Immature natural killer cell (primary cell): ENCODE data around the gene HOXD8. TPM values are rescaled to one million over a fixed set of nuclear protein-coding genes. Genes with fewer than 3 reads are reported as not detected.

Source experiments
- DNase-seq, 3 donors: peaks; one replicate each; pipeline ENCODE4 v3.0.0; 2022; ENCODE audit warnings: mixed read lengths in 1 of 3
- H3K27ac Mint-ChIP-seq, 6 donors: one replicate each; pipeline ENCODE4 v1.8.0; 2020; ENCODE audit warnings: mixed read lengths in 6 of 6, mild to moderate bottlenecking in 5 of 6, inconsistent platforms in 4 of 6, moderate library complexity in 3 of 6
- H3K27me3 Mint-ChIP-seq, 3 donors: one replicate each; pipeline ENCODE4 v1.8.0; 2020 to 2021; ENCODE audit warnings: low read depth in 3 of 3, mild to moderate bottlenecking in 3 of 3, mixed read lengths in 3 of 3, moderate library complexity in 3 of 3, inconsistent platforms in 1 of 3
- H3K36me3 Mint-ChIP-seq, 3 donors: one replicate each; pipeline ENCODE4 v1.8.0; 2020; ENCODE audit warnings: mixed read lengths in 3 of 3, inconsistent platforms in 2 of 3, mild to moderate bottlenecking in 2 of 3
- H3K4me1 Mint-ChIP-seq, 2 donors: one replicate each; pipeline ENCODE4 v1.8.0; 2020; ENCODE audit warnings: inconsistent platforms in 2 of 2, mild to moderate bottlenecking in 2 of 2, mixed read lengths in 2 of 2, moderate library complexity in 1 of 2
- H3K4me3 Mint-ChIP-seq, 5 donors: one replicate each; pipeline ENCODE4 v1.8.0; 2020; ENCODE audit warnings: mild to moderate bottlenecking in 5 of 5, mixed read lengths in 5 of 5, inconsistent platforms in 3 of 5, moderate library complexity in 3 of 5
- H3K9me3 Mint-ChIP-seq, 6 donors: one replicate each; pipeline ENCODE4 v1.8.0; 2020; ENCODE audit warnings: mild to moderate bottlenecking in 6 of 6, mixed read lengths in 6 of 6, inconsistent platforms in 4 of 6, moderate library complexity in 3 of 6
- polyA plus RNA-seq, 3 donors: library from polyadenylated mRNA; unstranded; fragments of 300-500 nt; fragmentation: Illumina TruSeq; gene quantifications; one replicate each; pipeline ENCODE4 v1.2.3, GENCODE V29; 2021

The HOXD8 gene
- polyA plus RNA-seq, 3 donors from 2014 or later = not detected

DNA sequence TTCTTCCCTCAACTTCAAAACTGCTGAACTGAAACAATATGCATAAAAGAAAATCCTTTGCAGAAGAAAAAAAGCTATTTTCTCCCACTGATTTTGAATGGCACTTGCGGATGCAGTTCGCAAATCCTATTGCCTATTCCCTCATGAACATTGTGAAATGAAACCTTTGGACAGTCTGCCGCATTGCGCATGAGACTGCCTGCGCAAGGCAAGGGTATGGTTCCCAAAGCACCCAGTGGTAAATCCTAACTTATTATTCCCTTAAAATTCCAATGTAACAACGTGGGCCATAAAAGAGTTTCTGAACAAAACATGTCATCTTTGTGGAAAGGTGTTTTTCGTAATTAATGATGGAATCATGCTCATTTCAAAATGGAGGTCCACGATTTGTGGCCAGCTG is 8.4 kb downstream of the HOXD8 start:
- peaks cover 0 to 3% (median 0%) of the 10 kb centered on the region in 3 donors for H3K36me3 Mint-ChIP-seq
- no peak for DNase-seq
- no peak overlapping the region for H3K27ac Mint-ChIP-seq
- H3K27me3 Mint-ChIP-seq = peaks cover 55 to 66% (median 57%) of the 10 kb centered on the region in 3 donors
- peaks cover 5 to 41% (median 11%) of the 10 kb centered on the region in 6 donors for H3K9me3 Mint-ChIP-seq
- H3K4me1 Mint-ChIP-seq = peaks cover 23 to 37% of the 10 kb centered on the region in 2 donors
- H3K4me3 Mint-ChIP-seq = no peak overlapping the region

DNA sequence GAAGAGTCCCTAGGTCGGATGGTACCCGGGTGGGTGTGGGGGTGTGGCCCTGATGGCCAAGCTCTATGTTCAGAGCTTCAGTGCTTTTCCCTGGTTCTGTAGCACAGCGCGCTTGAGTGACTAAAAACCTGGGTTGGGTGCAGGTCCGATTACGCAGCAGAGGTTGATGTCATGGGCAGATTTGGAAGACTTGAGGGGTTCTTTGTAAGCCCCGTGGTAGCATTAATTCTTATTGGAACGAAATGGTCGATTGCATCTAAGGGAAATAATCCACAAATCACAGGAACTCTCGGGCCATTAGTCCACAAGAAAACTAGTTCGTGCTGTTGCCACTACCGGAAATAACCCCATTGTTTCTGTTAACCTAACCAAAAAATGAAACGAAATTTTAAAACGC is 9.0 kb downstream of the HOXD8 start:
- Mint-ChIP-seq H3K27me3 (peaks cover 48 to 61% (median 58%) of the 10 kb centered on the region in 3 donors), H3K36me3 (peaks cover 0 to 3% (median 0%) of the 10 kb centered on the region in 3 donors), H3K4me1 (peaks cover 23 to 36% of the 10 kb centered on the region in 2 donors), H3K4me3 (peak overlapping the region in 3 of 5 donors; percentile 4 to 56 (median 17)), H3K27ac (no peak overlapping the region), H3K9me3 (peaks cover 5 to 40% (median 9%) of the 10 kb centered on the region in 6 donors)
- no peak for DNase-seq

DNA sequence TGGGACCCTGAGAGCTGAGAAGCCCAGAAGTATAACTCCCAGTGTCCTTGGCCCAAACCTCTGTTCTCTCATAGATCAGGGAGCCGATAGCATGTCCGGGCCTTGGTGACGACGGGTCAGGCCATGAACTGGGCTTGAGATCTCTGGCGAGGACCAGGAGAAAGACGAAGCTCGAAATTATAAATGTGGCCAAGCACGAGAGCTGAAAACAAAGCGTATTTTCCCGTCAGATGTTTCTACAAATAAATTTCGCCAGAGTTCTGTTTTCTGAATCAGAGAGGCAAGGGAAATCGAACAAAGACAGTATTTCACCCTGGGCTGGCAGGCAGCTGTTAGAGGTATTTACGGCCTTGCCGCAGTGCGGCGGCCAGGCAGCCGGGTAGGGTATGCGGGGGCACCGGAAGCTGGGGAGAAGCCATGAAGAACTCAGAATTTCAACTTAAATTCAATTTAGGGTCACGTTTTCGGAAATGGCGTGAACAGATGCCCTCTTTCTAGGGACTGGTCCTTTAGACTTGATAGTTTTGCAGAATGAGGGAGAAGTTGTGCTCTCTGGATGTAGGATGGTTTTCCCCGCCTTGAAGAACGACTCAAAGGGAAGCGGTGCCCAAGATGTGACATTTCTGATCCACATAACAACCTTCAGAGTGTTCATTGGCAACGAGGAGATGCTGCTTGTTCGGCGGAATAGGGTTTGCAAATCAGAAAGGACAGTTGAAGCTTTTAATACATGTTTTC is 9.6 kb downstream of the HOXD8 start:
- DNase-seq = no peak
- Mint-ChIP-seq H3K9me3 (peaks cover 4 to 34% (median 8%) of the 10 kb centered on the region in 6 donors), H3K4me1 (peaks cover 23 to 36% of the 10 kb centered on the region in 2 donors), H3K36me3 (peaks cover 0 to 3% (median 0%) of the 10 kb centered on the region in 3 donors), H3K4me3 (peak overlapping the region; percentile 4 to 56 (median 17)), H3K27ac (no peak overlapping the region), H3K27me3 (peaks cover 43 to 57% (median 56%) of the 10 kb centered on the region in 3 donors)

DNA sequence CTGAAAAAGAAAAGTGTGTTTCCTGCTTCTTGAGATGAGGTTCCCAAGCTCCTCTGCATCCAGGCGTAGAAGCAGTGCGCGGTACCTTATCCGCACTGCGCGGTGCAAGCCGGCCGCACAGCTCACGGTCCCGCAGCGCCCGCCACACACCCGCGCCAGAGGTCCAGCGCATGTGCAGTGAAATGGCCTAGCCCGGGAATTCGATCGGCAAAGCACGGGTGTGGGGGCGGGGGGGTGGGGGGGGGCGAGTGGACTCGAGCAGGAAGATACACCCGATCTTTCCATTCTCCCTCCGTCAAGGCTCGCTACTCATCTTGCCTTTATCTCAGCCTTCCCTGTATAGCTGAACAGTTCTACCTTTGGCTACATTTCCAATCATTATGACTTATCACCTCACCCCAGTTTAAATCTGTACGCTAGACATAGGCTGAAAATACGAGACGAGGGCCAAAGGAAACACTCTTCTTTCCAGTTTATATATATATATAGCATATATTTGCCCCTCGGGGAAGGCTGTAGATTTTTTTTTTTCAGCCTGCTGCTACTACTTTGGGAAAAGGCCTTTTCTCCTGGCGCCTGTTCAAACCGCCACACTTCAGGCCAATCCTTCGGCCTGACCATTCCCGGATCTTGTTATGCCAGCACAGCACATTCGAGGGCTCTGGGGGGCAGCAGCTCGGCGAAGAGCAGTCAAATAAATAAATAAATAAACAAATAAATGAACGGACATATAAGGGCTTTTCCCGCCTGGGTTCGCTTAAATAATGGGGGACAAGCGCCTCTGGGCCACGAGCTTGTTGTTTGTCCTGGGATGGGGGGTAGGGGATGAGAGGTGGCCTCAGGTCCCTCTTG is 10.4 kb downstream of the HOXD8 start:
- peaks cover 0 to 3% (median 0%) of the 10 kb centered on the region in 3 donors for H3K36me3 Mint-ChIP-seq
- H3K27ac Mint-ChIP-seq = no peak overlapping the region
- peaks cover 42 to 59% (median 56%) of the 10 kb centered on the region in 3 donors for H3K27me3 Mint-ChIP-seq
- no peak for DNase-seq
- peak overlapping the region in 4 of 5 donors; percentile 13 to 56 (median 22) for H3K4me3 Mint-ChIP-seq
- peaks cover 23 to 36% of the 10 kb centered on the region in 2 donors for H3K4me1 Mint-ChIP-seq
- H3K9me3 Mint-ChIP-seq = peaks cover 4 to 32% (median 8%) of the 10 kb centered on the region in 6 donors

DNA sequence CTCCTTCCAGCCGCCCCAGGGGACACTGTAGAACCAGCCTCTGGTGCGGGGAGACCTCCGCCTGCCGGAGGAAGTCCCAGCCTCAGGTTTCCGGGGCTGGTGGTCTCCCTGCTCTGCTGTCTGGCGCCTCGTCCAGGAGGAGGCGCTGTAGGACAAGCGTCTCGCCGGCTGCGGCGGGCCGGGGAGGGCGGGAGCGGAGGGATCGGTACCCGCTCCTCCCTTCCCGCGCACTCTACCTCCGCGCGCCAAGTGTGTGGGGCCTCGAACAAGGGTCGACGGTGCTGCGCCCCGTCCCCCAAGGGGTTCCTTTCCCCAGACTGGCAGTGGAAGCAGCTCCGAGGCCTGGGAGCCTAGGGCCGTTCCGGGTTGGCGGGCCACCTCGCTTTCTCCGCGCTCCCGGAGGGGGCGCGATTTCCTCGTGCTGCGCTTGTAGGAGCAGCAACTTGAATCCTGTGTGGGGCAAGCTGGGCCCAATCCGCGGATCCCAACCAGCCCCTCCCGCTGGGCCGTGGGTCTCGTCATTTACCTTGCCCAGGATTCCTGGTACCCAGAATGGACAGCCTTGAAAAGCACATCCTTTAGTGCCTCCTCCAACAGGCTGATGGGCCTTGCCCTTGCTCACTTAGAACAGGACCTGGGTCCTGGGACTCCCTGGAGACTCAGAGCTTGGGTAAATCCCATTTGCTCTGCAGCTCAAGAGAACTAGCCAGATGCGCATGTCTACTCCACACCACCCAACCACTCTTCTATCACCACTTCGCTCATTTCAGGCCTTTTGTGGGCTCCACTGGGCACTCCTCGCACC is 11.2 kb downstream of the HOXD8 start:
- Mint-ChIP-seq H3K4me3 (peak overlapping the region in 4 of 5 donors; percentile 10 to 72 (median 47)), H3K27ac (no peak overlapping the region), H3K27me3 (peaks cover 37 to 59% (median 53%) of the 10 kb centered on the region in 3 donors), H3K9me3 (peaks cover under 1 to 26% (median 8%) of the 10 kb centered on the region in 6 donors), H3K4me1 (peaks cover 19 to 30% of the 10 kb centered on the region in 2 donors), H3K36me3 (peaks cover 0 to 3% (median 0%) of the 10 kb centered on the region in 3 donors)
- peak; percentile 39 to 56 (median 42) for DNase-seq

DNA sequence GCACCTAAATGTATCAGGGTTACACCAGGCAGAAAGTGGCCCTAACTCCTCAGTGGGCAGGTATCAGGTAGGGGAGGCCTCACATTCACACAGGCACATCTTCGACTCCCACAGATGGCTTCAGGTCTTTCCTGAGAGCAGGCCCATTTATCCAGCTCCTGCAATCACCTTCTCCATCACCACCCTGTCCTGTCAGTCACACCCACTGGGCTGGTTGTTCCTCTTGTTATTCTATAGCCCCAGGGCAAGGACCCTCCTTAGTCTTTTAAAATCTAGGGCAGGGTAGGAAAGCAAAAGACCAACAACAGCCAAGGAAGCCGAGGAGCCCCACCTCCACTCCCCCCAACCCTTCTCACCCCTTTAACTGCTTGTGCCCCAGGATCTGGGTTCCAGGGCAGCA is 12.8 kb downstream of the HOXD8 start:
- no peak for DNase-seq
- Mint-ChIP-seq H3K27ac (no peak overlapping the region), H3K36me3 (peaks cover 0 to 3% (median 0%) of the 10 kb centered on the region in 3 donors), H3K9me3 (peaks cover 0 to 29% (median 8%) of the 10 kb centered on the region in 6 donors), H3K4me3 (no peak overlapping the region), H3K27me3 (peaks cover 36 to 58% (median 50%) of the 10 kb centered on the region in 3 donors), H3K4me1 (peaks cover 16 to 23% of the 10 kb centered on the region in 2 donors)

DNA sequence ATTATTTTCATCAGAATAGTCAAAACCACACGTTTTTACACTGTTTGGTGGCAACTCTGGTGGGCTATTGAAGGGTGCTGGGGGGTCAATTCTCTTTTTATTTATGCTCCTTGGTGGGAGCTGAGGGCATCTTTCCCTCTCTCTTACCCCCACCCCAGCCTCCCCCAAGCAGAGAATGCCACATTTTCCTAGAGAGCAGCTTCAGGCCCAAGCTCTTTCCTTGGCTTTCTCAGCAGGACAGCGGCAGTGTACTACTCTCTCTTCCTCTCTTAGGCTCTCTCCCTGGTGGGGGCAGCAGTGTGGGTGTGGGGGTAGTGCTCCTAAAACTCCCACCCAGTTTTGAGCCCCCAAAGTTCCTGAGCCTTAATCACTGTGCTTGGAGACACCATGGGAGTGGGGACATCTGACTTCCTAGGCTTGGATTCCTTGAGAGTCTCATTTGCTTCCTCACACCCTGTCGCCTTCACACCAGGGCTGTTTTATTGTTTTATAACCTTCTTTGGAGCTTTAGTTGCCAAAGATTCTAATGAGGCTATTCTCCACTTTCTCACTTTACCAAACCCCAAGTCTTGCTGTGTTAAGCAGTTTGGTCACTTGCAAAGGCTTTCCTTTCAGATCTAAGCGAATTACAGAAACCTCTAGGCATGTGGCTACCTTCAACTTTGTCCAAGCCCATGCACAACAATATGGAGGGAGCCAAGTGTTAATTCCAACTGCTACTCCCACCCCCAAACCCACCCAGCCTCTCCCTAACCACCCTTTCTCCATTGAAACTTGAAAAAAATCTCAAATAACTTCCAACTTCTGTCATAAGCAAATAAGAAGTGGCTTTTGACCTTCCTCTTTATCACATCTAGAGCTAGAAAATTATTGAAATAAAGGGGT is 15.8 kb downstream of the HOXD8 start:
- no peak for DNase-seq
- Mint-ChIP-seq H3K4me3 (no peak overlapping the region), H3K9me3 (peaks cover 0 to 12% (median 2%) of the 10 kb centered on the region in 6 donors), H3K27me3 (peaks cover 32 to 60% (median 36%) of the 10 kb centered on the region in 3 donors), H3K4me1 (peaks cover 6 to 7% of the 10 kb centered on the region in 2 donors), H3K27ac (no peak overlapping the region), H3K36me3 (peaks cover 0 to 4% (median 0%) of the 10 kb centered on the region in 3 donors)

DNA sequence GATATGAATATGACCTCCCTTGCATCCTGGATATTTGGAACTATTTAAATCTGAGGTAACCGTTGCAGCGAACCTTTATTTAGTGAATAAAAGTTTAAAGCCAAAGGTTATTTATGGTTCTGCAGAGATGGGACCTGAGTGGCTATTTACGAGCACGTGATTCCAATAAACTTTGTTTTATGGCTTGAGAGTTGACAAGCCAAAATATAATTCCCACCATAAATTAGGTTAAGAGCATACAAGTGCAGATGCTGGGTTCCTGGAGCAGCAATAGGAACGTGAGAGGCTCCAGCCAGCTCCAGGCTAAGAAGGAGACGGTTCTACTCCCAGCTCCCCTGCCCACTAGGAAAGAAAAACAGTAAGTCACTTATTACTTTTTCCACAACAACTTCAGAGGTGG is 16.6 kb downstream of the HOXD8 start:
- no peak for DNase-seq
- Mint-ChIP-seq H3K4me1 (peaks cover 4% of the 10 kb centered on the region in 2 donors), H3K9me3 (peaks cover 0 to 12% (median 1%) of the 10 kb centered on the region in 6 donors), H3K36me3 (peaks cover 0 to 7% (median 0%) of the 10 kb centered on the region in 3 donors), H3K27me3 (peaks cover 33 to 63% (median 34%) of the 10 kb centered on the region in 3 donors), H3K4me3 (no peak overlapping the region), H3K27ac (no peak overlapping the region)

DNA sequence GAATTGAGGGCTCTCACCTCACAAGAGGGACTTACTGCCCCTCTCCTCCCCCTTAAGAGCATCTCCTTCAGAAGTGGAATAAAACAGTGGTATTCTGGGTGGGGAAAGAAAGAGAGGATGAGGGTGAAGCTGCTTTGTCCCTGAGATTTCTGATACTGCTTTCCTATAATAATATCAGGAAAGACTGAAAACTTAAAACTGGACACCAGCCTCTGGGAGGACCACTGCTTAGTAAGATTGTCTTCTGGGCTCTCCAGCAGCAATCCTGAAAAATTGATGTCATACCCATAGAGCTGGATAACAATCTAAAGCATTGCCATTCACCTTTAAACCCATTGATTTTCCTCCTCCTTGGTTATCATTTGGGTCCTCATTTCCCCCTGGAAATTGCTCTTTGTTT is 17.1 kb downstream of the HOXD8 start:
- H3K9me3 Mint-ChIP-seq = peaks cover 0 to 10% (median 0%) of the 10 kb centered on the region in 6 donors
- DNase-seq = no peak
- H3K27ac Mint-ChIP-seq = no peak overlapping the region
- H3K27me3 Mint-ChIP-seq = peaks cover 30 to 66% (median 30%) of the 10 kb centered on the region in 3 donors
- no peaks in the 10 kb centered on the region for H3K4me1 Mint-ChIP-seq
- no peak overlapping the region for H3K4me3 Mint-ChIP-seq
- peaks cover 0 to 7% (median 0%) of the 10 kb centered on the region in 3 donors for H3K36me3 Mint-ChIP-seq

DNA sequence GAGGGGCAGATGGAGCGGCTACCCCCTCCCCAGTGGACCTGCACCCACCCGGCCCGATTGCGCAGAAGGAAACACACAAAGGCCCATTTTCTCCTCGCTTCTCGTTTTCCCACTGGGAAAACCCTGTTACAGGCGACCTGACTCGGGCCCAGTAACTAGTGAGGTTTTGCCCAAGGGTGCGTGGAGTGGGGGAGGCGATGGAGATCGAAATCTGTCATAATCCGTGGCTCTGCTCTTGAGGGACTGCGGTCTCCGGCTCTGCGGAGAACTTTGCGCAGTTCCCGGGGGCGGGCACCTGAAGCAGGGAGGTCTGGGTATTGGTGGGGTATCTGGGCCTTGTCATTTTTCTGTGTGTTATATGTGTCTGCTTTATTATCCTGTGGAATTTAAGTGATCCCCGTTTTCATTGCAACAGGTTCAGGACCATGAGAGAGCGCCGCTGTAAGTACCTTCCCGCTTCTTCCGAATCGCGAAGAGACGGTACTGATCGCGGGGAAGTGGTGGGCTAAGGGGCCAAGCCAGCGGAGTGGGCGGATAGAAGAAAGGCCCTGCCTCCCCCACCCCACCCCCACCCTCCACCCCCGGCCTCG is 17.8 kb downstream of the HOXD8 start:
- Mint-ChIP-seq H3K9me3 (peaks cover 0 to 10% (median 0%) of the 10 kb centered on the region in 6 donors), H3K27me3 (peaks cover 30 to 63% (median 30%) of the 10 kb centered on the region in 3 donors), H3K36me3 (peaks cover 0 to 7% (median 0%) of the 10 kb centered on the region in 3 donors), H3K4me1 (no peaks in the 10 kb centered on the region), H3K4me3 (no peak overlapping the region), H3K27ac (no peak overlapping the region)
- no peak for DNase-seq

DNA sequence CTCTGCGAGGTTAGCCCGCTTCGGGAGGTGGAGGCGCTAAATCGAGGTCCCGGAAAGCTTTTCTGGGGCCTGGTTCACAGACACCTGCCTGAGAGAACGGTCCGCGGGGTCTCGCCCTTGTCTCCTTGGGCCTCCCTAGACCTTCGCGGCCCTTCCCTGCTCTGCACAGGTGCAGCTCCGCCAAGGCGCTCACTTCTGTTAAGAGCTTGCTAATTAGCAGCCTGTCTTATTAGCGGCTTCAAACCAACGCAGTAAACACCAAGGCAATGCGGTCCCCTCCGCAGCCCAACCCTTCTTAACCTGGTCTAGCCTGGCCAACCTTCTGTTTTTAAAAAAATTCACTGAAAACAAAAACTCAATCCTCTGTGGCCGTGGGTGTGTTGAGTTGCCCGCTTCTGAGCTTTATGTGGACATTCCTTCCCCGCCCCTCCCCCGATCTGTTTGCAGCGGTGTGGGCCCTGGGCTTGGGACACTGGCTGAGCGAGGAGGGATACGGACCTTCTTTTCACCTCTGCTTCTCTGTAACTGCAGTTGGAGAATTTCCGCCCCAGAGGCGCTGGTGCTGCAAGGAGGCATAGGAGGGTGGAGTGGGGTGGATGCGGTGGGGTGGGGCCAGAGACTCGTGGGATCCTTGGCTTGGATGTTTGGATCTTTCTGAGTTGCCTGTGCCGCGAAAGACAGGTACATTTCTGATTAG is 18.4 kb downstream of the HOXD8 start:
- Mint-ChIP-seq H3K4me1 (no peaks in the 10 kb centered on the region), H3K4me3 (no peak overlapping the region), H3K27ac (no peak overlapping the region), H3K27me3 (peaks cover 28 to 59% (median 30%) of the 10 kb centered on the region in 3 donors), H3K36me3 (peaks cover 0 to 7% (median 0%) of the 10 kb centered on the region in 3 donors), H3K9me3 (peaks cover 0 to 13% (median 0%) of the 10 kb centered on the region in 6 donors)
- DNase-seq = no peak
